IMR-90 (cell line): ENCODE data around the gene EREG. TPM values are rescaled to one million over a fixed set of nuclear protein-coding genes. Genes with fewer than 3 reads are reported as not detected.

Experiments
- ATAC-seq: fragments of 200-7000 bp; cut with Tn5 transposase; 2 replicates; pipeline ENCODE4 v1.9.1; 2020; ENCODE audit warnings: low read depth, mild to moderate bottlenecking, moderate library complexity
- BruUV-seq: library from RNA; stranded (reverse); fragments of 400-500 nt; replicated peaks from 2 replicates; lab custom pipeline; 2021; lab: Mats Ljungman, UMichigan
- CTCF ChIA-PET: fragments of 300-600 bp; formaldehyde crosslinking; extraction: SDS; loops from one replicate; lab custom pipeline; 2021; ENCODE audit warnings: antibody characterized with exemption; lab: Yijun Ruan, JAX
- POLR2A ChIA-PET: fragments of 300-600 bp; sonication (Branson Sonifier 250); formaldehyde crosslinking; loops from one replicate; lab custom pipeline; 2022; ENCODE audit warnings: antibody characterized with exemption; ENCODE audit not compliant: unreplicated experiment; lab: Charles Lee
- DNase-seq: peaks from one replicate; pipeline ENCODE4 v3.0.0; 2013
- H2AFZ ChIP-seq: replicated peaks from 2 replicates; pipeline ENCODE3; 2013; ENCODE audit warnings: low read length, mild to moderate bottlenecking; ENCODE audit not compliant: poor library complexity
- H2AK5ac ChIP-seq: 2 replicates; pipeline ENCODE4 v1.6.1; 2013; ENCODE audit warnings: low read depth, low read length, inconsistent platforms
- H2AK9ac ChIP-seq: replicated peaks from 2 replicates; pipeline ENCODE3; 2013; ENCODE audit warnings: mild to moderate bottlenecking, low read depth, low read length, moderate library complexity; ENCODE audit not compliant: poor library complexity
- H2BK120ac ChIP-seq: 2 replicates; pipeline ENCODE4 v1.6.1; 2013; ENCODE audit warnings: low read depth, low read length, inconsistent platforms
- H2BK15ac ChIP-seq: 3 replicates; pipeline ENCODE4 v1.6.1; 2013; ENCODE audit warnings: low read depth, low read length, inconsistent platforms
- H2BK20ac ChIP-seq: 2 replicates; pipeline ENCODE4 v1.6.1; 2013; ENCODE audit warnings: low read depth, mild to moderate bottlenecking, inconsistent platforms, low read length, moderate library complexity
- H2BK5ac ChIP-seq: 2 replicates; pipeline ENCODE4 v1.6.1; 2013; ENCODE audit warnings: mild to moderate bottlenecking, low read depth, low read length, inconsistent platforms; ENCODE audit not compliant: poor library complexity, severe bottlenecking
- H3K14ac ChIP-seq: replicated peaks from 2 replicates; pipeline ENCODE4 v1.6.1; 2013; ENCODE audit warnings: low read depth, low read length, inconsistent platforms
- H3K18ac ChIP-seq: 2 replicates; pipeline ENCODE4 v1.6.1; 2013; ENCODE audit warnings: low read depth, low read length, control low read depth
- H3K23ac ChIP-seq: 2 replicates; pipeline ENCODE4 v1.6.1; 2013; ENCODE audit warnings: low read depth, low read length, inconsistent platforms
- H3K27ac ChIP-seq: 2 replicates; pipeline ENCODE4 v1.5.1; 2013; ENCODE audit warnings: mild to moderate bottlenecking, control low read depth, low read length; ENCODE audit not compliant: insufficient read depth
- H3K27me3 ChIP-seq: 2 replicates; pipeline ENCODE4 v1.6.1; 2013; ENCODE audit warnings: low read length; ENCODE audit not compliant: control insufficient read depth, insufficient read depth
- H3K36me3 ChIP-seq: 2 replicates; pipeline ENCODE4 v1.6.1; 2013; ENCODE audit warnings: low read length, mixed read lengths; ENCODE audit not compliant: control insufficient read depth, insufficient read depth
- H3K4ac ChIP-seq: 2 replicates; pipeline ENCODE4 v1.6.1; 2013; ENCODE audit warnings: low read depth, low read length, inconsistent platforms
- H3K4me1 ChIP-seq: 2 replicates; pipeline ENCODE4 v1.6.1; 2013; ENCODE audit warnings: low read length, mixed read lengths; ENCODE audit not compliant: control insufficient read depth, insufficient read depth
- H3K4me2 ChIP-seq: 2 replicates; pipeline ENCODE4 v1.6.1; 2013; ENCODE audit warnings: low read depth, mild to moderate bottlenecking, control low read depth, low read length, moderate library complexity
- H3K4me3 ChIP-seq: 2 replicates; pipeline ENCODE4 v1.5.1; 2013; ENCODE audit warnings: low read depth, mild to moderate bottlenecking, control low read depth, low read length, moderate library complexity; ENCODE audit not compliant: insufficient read depth
- H3K56ac ChIP-seq: 2 replicates; pipeline ENCODE4 v1.6.1; 2013; ENCODE audit warnings: low read length, inconsistent platforms; ENCODE audit not compliant: insufficient read depth; ENCODE audit errors: extremely low read depth
- H3K79me1 ChIP-seq, 2 experiments: 2 replicates each; pipeline ENCODE4 v1.6.1; 2013; ENCODE audit warnings: low read length in 2 of 2, inconsistent platforms in 1 of 2, low read depth in 1 of 2
- H3K9ac ChIP-seq: 2 replicates; pipeline ENCODE4 v1.6.1; 2013; ENCODE audit warnings: low read depth, low read length, control low read depth
- H3K9me1 ChIP-seq: 2 replicates; pipeline ENCODE4 v1.6.1; 2013; ENCODE audit warnings: low read length, inconsistent platforms; ENCODE audit not compliant: insufficient read depth
- H3K9me3 ChIP-seq: 2 replicates; pipeline ENCODE4 v1.6.1; 2013; ENCODE audit warnings: low read length; ENCODE audit not compliant: control insufficient read depth, insufficient read depth
- H4K20me1 ChIP-seq: 2 replicates; pipeline ENCODE4 v1.6.1; 2013; ENCODE audit warnings: low read length, inconsistent platforms; ENCODE audit not compliant: insufficient read depth
- H4K5ac ChIP-seq: 2 replicates; pipeline ENCODE4 v1.6.1; 2013; ENCODE audit warnings: mild to moderate bottlenecking, low read depth, low read length, control low read depth
- H4K8ac ChIP-seq, 2 experiments: 2 replicates each; pipeline ENCODE4 v1.6.1; 2013; ENCODE audit warnings: low read depth in 2 of 2, low read length in 2 of 2, control low read depth in 1 of 2, inconsistent platforms in 1 of 2
- H4K91ac ChIP-seq: 2 replicates; pipeline ENCODE4 v1.6.1; 2013; ENCODE audit warnings: low read depth, low read length, inconsistent platforms; ENCODE audit not compliant: insufficient read depth
- BHLHE40 ChIP-seq: fragments of 150-350 bp; IDR thresholded peaks from 2 replicates; pipeline ENCODE4 v1.6.1; 2016; ENCODE audit warnings: mild to moderate bottlenecking, low read depth, low read length
- CEBPB ChIP-seq: IDR thresholded peaks from 2 replicates; pipeline ENCODE4 v1.6.1; 2012; ENCODE audit warnings: low read depth, low read length, improper control_type of control experiment
- CHD1 ChIP-seq: IDR thresholded peaks from 2 replicates; pipeline ENCODE4 v1.6.1; 2012; ENCODE audit warnings: low read depth, low read length, improper control_type of control experiment
- CTCF ChIP-seq: conservative IDR thresholded peaks from 2 replicates; pipeline ENCODE4 v1.5.1; 2012; ENCODE audit warnings: mild to moderate bottlenecking, low read depth, low read length, improper control_type of control experiment
- ELK1 ChIP-seq: fragments of 150-350 bp; IDR thresholded peaks from 2 replicates; pipeline ENCODE4 v1.6.1; 2016; ENCODE audit warnings: low read depth, mild to moderate bottlenecking, low read length, moderate library complexity, borderline replicate concordance
- FOS ChIP-seq: fragments of 150-350 bp; IDR thresholded peaks from 2 replicates; pipeline ENCODE4 v1.6.1; 2016; ENCODE audit warnings: low read depth, low read length
- MAFK ChIP-seq: IDR thresholded peaks from 2 replicates; pipeline ENCODE4 v1.6.1; 2012; ENCODE audit warnings: low read depth, low read length, improper control_type of control experiment
- MAZ ChIP-seq: IDR thresholded peaks from 2 replicates; pipeline ENCODE4 v1.6.1; 2012; ENCODE audit warnings: low read depth, mild to moderate bottlenecking, low read length, improper control_type of control experiment, moderate library complexity, borderline replicate concordance
- MXI1 ChIP-seq: IDR thresholded peaks from 2 replicates; pipeline ENCODE4 v1.6.1; 2012; ENCODE audit warnings: low read depth, mild to moderate bottlenecking, low read length, moderate library complexity, borderline replicate concordance
- NFE2L2 ChIP-seq: fragments of 150-350 bp; IDR thresholded peaks from 2 replicates; pipeline ENCODE4 v1.6.1; 2016; ENCODE audit warnings: low read depth, mild to moderate bottlenecking, low read length
- POLR2A ChIP-seq: IDR thresholded peaks from 2 replicates; pipeline ENCODE4 v1.6.1; 2012; ENCODE audit warnings: mild to moderate bottlenecking, low read depth, low read length
- RAD21 ChIP-seq: IDR thresholded peaks from 2 replicates; pipeline ENCODE4 v1.6.1; 2012; ENCODE audit warnings: low read length, improper control_type of control experiment
- RCOR1 ChIP-seq: IDR thresholded peaks from 2 replicates; pipeline ENCODE4 v1.6.1; 2012; ENCODE audit warnings: mild to moderate bottlenecking, low read length, improper control_type of control experiment; ENCODE audit not compliant: insufficient replicate concordance
- RFX5 ChIP-seq: IDR thresholded peaks from 2 replicates; pipeline ENCODE4 v1.8.0; 2012; ENCODE audit warnings: low read depth, mild to moderate bottlenecking, low read length, moderate library complexity
- SMC3 ChIP-seq: fragments of 150-350 bp; IDR thresholded peaks from 2 replicates; pipeline ENCODE4 v1.6.1; 2016; ENCODE audit warnings: low read depth, mild to moderate bottlenecking, antibody characterized with exemption, low read length, moderate library complexity
- USF2 ChIP-seq: fragments of 150-350 bp; IDR thresholded peaks from 2 replicates; pipeline ENCODE4 v1.6.1; 2017; ENCODE audit warnings: mild to moderate bottlenecking, antibody characterized with exemption, low read length, low read depth
- WGBS, 2 experiments: methylation state at CpG; one replicate each; pipeline versions ENCODE4 v1.1.5 to v1.1.7; 2013; ENCODE audit warnings: missing lambda C conversion rate in 2 of 2; ENCODE audit not compliant: insufficient read length in 1 of 2; ENCODE audit errors: extremely low coverage in 2 of 2; 5-methylcytosine and 5-hydroxymethylcytosine counted together
- dilution Hi-C: fragments of 300-500 bp; cut with HindIII; formaldehyde crosslinking; loops from one replicate; pipeline ENCODE4 v1.14.3; 2018; ENCODE audit warnings: low sequenced_read_pairs; ENCODE audit not compliant: unreplicated experiment
- in situ Hi-C: fragments of 300-500 bp; cut with MboI; formaldehyde crosslinking; loops from 3 replicates; pipeline ENCODE4 v1.14.3; 2019; ENCODE audit warnings: low sequenced_read_pairs, inconsistent platforms, mixed read lengths
- intact Hi-C: fragments of 100-400 bp; cut with micrococcal nuclease; formaldehyde crosslinking; loops from 2 replicates; pipeline ENCODE4 v1.10.0; 2022
- polyA plus RNA-seq, 3 experiments: library from polyadenylated mRNA; depleted of rRNA; stranded (reverse); fragments of >200 nt; gene quantifications; 2 replicates each; pipeline ENCODE4 v1.2.3, GENCODE V29; 2012; ENCODE audit warnings: low replicate concordance in 1 of 3
- total RNA-seq: library from RNA; depleted of rRNA; stranded (reverse); fragments of >200 nt; gene quantifications from 2 replicates; pipeline ENCODE4 v1.2.3, GENCODE V29; 2012

Gene EREG
- total and polyA plus RNA-seq, 2 of the 4 experiments (the other 2 are of a cell fraction), result 0.26 to 0.36 TPM

- Histone ChIP-seq H3K4me1 (no peaks in the 10 kb centered on the region), H3K56ac (no peak overlapping the region), H2BK20ac (no peak overlapping the region), H2BK5ac (no peak overlapping the region), H2AFZ (no peak overlapping the region), H2AK9ac (no peak overlapping the region), H4K8ac (no peak overlapping the region), H3K9me1 (no peaks in the 10 kb centered on the region), H3K4me2 (no peak overlapping the region), H3K4me3 (no peak overlapping the region), H2AK5ac (no peak overlapping the region), H3K27me3 (no peaks in the 10 kb centered on the region), H3K4ac (no peak overlapping the region), H3K18ac (no peak overlapping the region), H2BK120ac (no peak overlapping the region), H3K27ac (no peak overlapping the region), H3K14ac (no peak overlapping the region), H4K91ac (no peak overlapping the region), H3K23ac (no peak overlapping the region), H3K36me3 (no peaks in the 10 kb centered on the region; the same call in 1 of the 2 replicates), H3K9me3 (no peaks in the 10 kb centered on the region), H4K5ac (no peak overlapping the region), H3K9ac (no peak overlapping the region), H4K20me1 (no peaks in the 10 kb centered on the region), H2BK15ac (0 out of 3 replicates have a peak overlapping the region, but pooled peaks have one; percentile 18), H3K79me1 (no peaks in the 10 kb centered on the region)
- dilution Hi-C loops (no loop called here), intact Hi-C loops (no loop called here), in situ Hi-C loops (loop anchor here (5.0 kb wide), 1 partner anchor 152 kb away; no protein-coding TSS in a partner anchor)
- POLR2A ChIA-PET, result interaction anchor here (0.5 kb wide), 1 partner anchor 244 kb away, joined by 7 read pairs; no protein-coding TSS in a partner anchor
- TF ChIP-seq CTCF (no peak), POLR2A (no peak), MAZ (no peak), CHD1 (no peak), CEBPB (no peak), RCOR1 (no peak), ELK1 (no peak), FOS (no peak), SMC3 (no peak), MAFK (no peak), USF2 (no peak), RFX5 (no peak), BHLHE40 (no peak), NFE2L2 (no peak), MXI1 (no peak), RAD21 (no peak)
- CTCF ChIA-PET, result interaction anchor here (0.9 kb wide), 1 partner anchor 295 kb away, joined by 3 read pairs; no protein-coding TSS in a partner anchor
- DNase-seq (no peak), ATAC-seq (no peak)
- no CpG with 5 or more reads among the region's 6 CpGs for WGBS, 2 experiments
- no TSS peak for BruUV-seq
Measured at GRCh38 chr4:74379912-74380311, 15.0 kb downstream of the EREG start.
